GM19193 (cell line): ENCODE data around the gene HBG2.
"Not testable (repeated sequence)": the region's sequence is repeated elsewhere in the genome, so short reads cannot be mapped to it uniquely, and the experiment has no call there.

Experiments
- POLR2A ChIP-seq: IDR thresholded peaks from 4 replicates; pipeline ENCODE4 v1.6.1; 2011; ENCODE audit not compliant: insufficient read depth, insufficient read length; ENCODE audit errors: extremely low read depth

HBG2 gene

DNA sequence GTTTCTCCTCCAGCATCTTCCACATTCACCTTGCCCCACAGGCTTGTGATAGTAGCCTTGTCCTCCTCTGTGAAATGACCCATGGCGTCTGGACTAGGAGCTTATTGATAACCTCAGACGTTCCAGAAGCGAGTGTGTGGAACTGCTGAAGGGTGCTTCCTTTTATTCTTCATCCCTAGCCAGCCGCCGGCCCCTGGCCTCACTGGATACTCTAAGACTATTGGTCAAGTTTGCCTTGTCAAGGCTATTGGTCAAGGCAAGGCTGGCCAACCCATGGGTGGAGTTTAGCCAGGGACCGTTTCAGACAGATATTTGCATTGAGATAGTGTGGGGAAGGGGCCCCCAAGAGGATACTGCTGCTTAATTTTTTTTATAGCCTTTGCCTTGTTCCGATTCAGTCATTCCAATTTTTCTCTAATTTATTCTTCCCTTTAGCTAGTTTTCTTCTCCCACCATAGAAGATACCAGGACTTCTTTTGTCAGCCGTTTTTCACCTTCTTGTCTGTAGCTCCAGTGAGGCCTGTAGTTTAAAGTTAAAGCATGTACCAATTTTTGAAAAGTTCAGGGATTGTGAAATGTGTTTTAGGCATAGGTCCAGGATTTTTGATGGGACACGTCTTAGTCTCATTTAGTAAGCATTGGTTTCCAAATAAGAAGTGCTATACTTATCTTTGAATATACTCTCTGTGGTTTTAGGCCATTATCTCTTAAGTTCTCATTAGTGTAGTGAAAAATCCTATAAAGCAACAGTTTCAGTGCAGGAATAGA is at the start of gene HBG2:
Gene HBG2 (minus strand): TSS at position 136 of the 768 bp plus-strand sequence. CDS start 53 bp downstream, at position 83.
- not testable (repeated sequence) for TF ChIP-seq POLR2A

DNA sequence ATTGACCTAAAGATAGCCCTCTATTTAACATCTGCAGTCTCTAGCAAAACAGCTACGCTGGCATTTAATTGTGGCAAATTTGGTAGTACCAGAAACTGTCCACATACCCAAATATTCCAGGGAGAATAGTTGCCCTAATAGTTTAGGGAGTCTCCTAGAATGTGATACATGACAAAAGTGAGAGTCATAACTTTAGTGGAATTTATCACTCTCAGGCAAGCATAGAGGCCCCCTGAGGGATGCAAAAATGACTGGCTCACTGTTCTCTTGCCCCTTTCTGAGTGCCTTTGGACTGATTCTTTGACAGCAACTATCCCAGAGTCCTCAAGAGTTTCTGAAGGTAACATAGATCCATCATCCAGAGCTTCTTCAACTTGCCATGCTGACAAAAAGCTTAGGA is 49.5 kb upstream of the HBG2 start:
- no peak for TF ChIP-seq POLR2A

DNA sequence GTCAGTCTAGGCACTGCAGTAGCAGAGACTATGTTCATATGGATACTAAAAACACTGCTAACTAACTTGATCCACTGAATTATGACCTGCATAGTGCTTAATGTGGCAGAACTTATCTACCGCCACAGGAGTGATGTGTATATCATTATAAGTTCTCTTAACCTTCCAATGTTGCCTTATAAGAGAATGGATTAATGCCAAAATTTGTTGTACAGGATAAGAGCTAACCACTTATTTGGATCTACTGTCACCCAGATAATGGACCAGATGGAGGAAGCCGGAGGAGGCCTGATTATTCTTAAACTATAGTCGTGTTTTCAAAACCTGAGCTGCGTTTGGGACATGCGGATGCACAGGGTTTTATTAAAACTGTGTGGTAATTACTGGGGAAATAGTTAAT is 49.0 kb upstream of the HBG2 start:
- TF ChIP-seq POLR2A: no peak

DNA sequence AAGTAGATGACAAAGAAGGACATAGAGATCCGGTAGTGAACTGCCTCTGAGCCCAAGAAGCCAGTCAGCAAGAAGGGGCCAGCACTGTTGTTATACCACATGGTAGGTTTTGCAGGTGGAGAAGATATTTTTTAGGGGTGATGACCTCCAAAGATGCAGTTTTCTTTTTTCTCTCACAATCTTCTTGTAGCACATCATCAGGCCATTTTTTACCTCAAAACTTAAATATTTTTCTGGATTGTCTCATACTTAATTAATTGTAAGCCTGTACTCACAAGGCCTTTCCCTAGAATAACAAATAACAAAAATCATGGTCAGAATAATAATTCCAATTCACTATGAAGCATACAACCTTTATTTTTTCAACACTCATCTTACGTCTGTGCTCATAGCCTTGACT is 47.3 kb upstream of the HBG2 start, which contains the start of gene OR51B4:
Gene OR51B4 (minus strand): TSS at position 101 of the 400 bp plus-strand sequence. CDS start 0 bp downstream, at position 101.
- no peak for TF ChIP-seq POLR2A

DNA sequence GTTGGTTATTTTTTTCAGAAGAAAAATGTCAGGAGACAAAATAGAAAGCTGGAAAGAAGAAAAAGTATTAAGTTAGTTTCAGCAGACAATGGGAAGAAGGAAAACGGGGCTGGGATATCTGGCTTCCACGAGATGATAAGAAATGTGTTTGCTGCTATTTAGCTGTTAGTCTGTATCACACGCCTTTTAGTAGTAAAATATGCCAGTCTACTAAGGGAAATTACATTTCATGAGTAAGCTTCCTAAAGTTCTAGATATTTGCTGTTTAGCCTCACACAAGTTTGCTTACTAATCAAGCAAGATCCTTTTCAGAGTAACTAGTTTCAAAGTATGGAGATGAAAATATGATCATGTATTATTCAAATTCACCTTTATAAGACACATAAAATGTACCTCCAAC is 45.7 kb upstream of the HBG2 start:
- no peak for TF ChIP-seq POLR2A

DNA sequence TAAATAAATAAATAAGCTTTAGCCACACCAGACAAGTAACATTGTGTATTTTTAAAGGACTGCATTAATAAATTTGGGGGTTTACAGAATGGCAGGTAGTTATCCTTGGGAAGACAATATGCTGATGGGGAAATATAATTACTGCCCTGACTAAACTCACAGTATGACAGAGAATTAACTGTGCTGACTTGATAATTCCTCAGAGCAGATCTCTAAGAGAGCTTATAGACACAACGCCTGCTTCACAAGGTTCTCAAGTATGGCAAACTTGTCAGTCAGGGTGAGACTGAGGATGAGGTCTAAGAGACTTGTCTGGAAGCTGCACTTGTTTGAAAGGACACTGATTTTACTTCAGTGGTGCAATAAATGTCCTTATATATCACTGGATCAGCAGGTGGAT is 43.9 kb upstream of the HBG2 start:
- no peak for TF ChIP-seq POLR2A

DNA sequence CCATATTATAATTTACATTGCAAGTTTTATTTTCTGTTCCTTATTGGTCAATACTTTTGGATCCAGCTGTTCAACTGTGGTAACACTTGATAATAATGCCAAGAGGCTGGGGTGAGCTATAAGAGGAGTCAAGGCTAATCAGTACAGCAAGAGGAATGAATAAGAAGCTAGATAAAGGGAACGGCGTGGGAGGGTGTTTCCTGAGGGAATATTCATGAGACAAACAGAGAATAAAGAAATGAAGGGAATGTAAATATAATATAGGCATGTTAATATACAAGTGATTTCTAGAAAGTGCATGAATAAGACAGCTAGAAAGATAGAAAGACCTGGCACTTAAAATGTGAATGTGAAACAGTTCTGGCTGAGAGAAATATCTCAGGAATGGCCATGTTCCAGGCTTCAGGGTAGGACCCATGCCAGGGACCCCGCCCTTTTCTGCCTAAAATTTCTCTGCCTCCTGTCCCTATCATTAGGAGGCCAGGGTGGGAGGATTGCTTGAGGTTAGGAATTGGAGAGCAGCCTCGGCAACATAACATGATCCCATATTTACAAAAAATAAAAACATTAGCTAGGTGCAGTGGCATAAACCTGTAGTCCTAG is 43.2 kb upstream of the HBG2 start:
- TF ChIP-seq POLR2A: no peak

DNA sequence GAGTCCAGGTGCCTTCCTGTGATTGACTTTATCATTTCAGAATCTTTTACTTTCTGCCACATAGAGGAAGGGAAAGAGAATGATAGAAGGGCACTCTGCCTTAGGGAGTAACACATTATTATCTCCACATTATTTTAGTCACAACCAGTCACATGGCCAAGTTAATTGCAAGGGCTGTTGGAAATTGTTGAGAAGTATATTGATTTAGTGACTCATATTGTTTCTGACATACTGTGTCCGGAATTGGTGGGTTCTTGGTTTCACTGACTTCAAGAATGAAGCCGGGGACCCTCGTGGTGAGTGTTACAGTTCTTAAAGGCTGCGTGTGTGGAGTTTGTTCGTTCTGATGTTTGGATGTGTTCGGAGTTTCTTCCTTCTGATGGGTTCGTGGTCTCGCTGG is 38.4 kb upstream of the HBG2 start:
- TF ChIP-seq POLR2A: no peak

DNA sequence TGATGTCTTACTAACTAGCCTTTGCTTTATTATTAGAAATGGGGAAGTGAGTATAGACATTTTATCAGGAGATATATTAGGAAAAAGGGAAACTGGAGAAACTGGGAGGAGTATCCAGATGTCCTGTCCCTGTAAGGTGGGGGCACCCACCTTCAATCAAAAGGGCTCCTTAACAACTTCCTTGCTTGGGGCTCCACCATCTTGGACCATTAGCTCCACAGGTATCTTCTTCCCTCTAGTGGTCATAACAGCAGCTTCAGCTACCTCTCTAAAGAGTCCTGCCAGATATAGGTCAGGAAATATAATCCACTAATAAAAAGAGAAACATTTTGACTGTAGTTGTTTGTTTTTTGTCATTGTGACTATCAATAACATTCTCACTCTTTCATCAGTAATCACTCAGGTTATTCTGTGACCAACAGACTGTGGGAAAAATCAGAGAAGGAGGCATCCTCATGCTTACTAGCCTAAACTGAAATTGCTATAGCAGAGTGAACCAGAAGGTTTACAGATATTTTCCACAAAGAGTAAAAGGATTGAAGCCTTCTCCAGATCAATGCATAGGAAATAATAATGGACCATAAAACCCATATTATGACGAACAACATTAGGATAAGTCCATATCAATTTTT is 36.7 kb upstream of the HBG2 start:
- TF ChIP-seq POLR2A: no peak

DNA sequence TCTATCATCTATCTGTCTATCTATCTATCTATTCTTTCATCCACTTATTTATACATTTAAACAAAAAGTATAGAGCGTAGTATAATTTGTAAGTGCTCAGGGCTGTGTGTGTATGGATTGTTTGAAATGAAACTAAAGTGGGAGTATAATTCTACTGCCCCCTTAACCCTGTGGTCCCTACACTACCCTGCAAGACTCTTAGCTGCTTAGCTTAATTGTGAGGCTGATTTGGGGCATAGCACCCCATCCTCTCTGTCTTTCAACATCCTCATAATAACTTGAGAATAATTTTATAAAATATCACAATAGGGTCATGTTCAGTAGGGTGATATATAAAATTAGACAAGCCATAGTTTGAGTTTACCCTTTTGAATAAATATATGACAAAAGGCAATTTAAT is 35.5 kb upstream of the HBG2 start:
- TF ChIP-seq POLR2A: no peak

DNA sequence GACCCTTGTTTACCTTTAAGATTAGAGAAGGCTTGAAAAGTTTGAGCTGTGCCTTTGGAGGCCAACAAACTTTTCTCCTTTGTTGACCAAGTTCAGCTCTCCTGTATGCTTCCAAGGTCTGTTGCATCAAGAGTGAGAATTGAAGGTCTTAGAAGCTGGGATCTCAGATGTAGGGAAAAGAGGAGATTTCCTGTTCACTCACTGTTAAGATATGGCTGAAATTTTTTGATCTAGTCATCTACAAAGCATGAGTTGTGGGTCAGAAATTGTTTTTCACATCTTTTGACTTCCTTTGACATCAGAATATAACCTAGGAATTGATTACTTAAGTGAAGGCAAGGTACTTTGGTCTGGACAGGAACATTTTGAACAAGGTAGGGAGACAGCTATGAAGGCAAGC is 35.1 kb upstream of the HBG2 start:
- TF ChIP-seq POLR2A: no peak

DNA sequence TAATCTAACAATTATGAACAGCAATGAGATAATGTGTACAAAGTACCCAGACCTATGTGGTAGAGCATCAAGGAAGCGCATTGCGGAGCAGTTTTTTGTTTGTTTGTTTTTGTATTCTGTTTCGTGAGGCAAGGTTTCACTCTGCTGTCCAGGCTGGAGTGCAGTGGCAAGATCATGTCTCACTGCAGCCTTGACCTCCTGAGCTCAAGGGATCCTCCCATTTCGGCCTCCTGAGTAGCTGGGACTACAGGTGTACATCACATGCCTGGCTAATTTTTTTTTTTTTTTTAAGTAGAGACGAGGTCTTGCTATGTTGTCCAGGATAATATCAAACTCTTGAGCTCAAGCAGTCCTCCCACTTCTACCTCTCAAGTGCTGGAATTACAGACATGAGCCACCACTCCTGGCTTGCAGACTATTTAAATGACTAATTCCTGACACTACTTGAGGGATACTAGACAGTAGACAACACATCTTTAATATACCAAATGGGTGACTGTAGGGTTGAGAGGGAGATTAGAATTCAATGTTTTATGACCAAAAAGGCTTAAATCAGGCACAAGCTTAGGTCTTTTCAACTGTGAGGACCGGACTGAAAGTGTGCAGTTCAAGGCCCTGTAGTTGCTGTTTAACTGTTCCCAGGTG is 34.4 kb upstream of the HBG2 start:
- TF ChIP-seq POLR2A: no peak

DNA sequence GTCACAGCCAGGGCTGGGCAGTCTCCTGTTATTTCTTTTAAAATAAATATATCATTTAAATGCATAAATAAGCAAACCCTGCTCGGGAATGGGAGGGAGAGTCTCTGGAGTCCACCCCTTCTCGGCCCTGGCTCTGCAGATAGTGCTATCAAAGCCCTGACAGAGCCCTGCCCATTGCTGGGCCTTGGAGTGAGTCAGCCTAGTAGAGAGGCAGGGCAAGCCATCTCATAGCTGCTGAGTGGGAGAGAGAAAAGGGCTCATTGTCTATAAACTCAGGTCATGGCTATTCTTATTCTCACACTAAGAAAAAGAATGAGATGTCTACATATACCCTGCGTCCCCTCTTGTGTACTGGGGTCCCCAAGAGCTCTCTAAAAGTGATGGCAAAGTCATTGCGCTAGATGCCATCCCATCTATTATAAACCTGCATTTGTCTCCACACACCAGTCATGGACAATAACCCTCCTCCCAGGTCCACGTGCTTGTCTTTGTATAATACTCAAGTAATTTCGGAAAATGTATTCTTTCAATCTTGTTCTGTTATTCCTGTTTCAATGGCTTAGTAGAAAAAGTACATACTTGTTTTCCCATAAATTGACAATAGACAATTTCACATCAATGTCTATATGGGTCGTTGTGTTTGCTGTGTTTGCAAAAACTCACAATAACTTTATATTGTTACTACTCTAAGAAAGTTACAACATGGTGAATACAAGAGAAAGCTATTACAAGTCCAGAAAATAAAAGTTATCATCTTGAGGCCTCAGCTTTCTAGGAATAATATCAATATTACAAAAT is 33.7 kb upstream of the HBG2 start:
- no peak for TF ChIP-seq POLR2A

DNA sequence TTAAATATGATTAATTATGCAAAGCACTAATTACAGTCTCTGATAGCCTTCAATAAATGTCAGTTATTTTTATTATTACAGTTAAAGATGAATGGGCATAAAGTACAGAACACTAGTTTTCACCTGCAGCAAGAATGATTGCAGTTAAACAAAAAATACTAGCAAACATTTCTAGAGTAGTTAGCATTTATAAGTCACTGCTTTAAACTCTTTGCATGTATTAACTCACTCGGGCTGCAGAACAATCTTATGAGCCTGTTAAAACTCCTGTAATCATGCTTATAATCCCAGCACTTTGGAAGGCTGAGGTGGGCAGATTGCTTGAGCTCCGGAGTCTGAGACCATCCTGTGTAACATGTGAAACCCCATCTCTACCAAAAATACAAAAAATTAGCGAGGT is 32.3 kb upstream of the HBG2 start:
- TF ChIP-seq POLR2A: no peak

DNA sequence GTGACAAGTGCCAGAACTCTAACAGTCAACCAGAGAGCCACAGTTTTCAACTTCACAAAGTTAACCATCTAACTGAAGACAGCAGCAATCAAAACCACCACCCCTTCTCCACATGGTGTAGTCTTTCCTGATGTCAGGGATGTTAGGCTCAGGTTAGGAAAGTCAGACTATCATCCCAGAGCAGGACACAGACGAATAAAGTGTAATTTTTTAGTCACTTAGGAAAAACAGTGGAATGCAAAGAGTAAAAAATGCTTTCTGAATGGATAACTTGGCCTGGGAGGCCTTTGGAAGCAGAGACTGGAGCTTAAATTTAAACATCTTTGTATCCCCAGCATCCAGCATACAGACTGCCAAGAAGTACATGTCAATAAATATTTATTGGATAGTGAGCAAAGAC is 31.8 kb upstream of the HBG2 start:
- TF ChIP-seq POLR2A: no peak

DNA sequence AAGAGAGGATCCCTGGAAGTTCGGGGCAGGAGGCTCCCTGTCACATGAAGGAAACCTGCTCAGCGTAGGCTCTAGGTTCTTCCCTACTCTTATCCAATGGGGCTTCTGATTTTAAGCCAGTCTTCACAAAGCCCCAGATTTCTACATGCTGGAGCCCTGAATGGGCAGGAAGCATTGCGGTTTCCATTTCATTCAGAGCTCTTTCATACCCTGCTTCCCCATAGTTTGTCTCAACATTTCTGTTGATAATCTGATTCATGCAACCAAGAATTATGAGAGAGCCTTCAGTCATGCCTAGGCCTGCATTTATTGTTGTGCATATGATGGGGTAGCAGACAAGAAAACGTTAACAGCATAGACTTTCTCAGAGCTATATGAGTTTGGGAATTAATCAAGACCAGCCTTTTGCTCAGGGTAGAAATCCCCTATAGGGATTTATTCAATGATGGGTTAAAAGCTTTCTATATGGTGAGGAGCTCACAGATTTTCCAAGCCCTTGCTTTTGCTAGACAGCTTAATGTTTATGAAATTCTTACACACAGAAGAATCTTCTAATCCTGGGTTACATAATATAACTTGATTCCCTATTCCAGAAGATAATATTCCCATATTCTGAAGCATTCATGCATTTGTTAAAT is 31.2 kb upstream of the HBG2 start:
- TF ChIP-seq POLR2A: no peak
